Stimulated activated CD8-positive, alpha-beta memory T cell treated with anti-CD3 and anti-CD28 coated beads, Interleukin-12 subunit alpha, Interleukin-12 subunit beta, amount 100 ng/mL, for 1 hour (primary cell): ENCODE measurements around the gene KCNQ2.

Experiments
- DNase-seq: peaks from one replicate; pipeline ENCODE4 v3.0.0-alpha.2; 2020; ENCODE audit warnings: low read depth

The KCNQ2 gene

DNA sequence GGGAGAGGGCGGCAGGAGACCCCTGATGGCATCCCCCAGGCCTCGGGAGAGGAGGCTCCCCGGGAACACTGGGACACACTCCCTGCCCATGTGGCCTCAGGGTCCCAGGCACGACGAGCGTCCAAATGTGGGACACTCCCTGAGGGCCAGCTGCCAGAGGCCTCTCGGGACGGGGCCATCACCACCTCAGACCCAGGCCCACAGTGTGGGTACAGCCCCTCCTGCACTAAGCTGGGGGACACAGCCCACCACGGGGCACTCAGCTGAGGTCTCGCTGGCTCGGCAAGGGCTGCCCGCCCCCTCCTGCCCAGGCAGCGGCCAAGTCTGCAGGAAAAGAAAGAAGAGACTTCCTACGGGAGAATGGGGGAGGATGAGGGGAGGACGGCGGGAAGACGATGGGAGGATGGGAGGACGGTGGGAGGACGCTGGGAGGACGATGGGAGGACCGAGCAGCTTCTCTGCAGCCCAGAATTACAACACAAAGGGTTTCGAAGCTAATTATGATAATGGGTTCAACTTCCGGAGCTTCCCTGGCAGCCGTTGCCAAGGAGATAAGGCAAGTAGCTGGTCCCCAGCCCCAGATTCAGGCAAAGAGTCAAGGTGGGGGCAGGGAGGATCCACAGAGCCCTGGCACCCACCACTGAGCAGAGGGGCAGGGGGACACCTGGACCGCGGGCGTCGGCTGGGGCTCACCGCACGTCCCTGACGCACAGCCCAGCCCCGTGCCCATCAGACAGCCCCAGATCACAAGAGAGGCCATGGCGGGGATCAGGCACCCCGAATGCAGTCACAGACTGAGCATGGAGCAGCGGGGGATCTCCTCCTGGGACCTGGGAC lies 17.5 kb downstream of the KCNQ2 start:
- no peak for DNase-seq

DNA sequence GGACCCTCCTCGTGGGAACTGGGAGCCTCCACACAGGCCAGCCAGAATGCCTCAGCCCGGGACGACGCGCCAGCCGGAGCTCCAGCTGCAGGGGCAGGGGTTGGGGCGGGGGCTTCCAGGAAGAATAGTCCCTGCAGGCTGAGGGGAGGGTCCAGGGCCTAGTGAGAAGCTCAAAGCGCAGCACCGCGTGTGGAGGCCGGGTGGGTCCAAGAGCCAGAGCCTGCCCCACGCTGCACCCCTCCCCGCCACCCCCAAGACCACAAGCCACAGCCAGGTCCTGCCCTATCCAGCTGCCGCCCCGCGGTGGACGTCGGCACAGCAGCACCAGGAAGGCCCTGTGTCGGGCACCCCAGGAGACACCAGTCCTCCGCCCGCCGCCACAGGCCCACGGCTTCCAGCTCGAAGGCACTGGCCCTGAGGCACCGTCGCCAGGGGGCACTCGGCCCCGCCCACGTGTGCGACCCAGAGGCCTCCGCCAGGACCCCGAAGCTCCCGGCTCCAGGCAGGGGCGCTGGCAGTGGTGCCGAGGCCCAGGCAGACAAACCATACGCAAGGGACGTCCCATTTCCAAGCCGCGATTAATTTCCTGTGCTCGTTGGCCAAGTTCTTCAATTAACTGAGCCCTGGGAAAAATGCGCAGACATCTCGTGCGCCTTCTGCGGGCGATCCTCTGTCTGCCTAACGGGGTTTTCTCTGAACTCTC lies 19.5 kb downstream of the KCNQ2 start:
- DNase-seq = no peak

DNA sequence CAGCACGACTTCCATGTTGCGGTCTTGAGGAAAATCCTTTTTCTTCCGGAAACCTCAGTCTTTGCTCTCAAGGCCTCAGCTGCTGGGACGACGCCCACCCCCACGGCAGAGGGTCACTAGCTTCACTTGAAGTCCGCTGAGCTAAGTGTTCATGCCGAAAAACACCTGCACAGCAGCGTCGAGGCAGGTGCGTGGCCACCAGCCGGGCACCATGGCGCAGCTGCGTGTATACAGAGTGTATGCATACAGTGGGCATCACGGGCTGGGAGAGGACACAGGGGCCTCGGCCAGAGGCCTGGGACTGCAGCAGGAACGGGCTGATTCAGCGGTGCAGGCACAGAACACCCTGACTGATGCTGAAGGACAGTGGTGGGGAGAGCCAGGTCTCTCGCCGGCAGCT lies 20.1 kb downstream of the KCNQ2 start:
- no peak for DNase-seq

DNA sequence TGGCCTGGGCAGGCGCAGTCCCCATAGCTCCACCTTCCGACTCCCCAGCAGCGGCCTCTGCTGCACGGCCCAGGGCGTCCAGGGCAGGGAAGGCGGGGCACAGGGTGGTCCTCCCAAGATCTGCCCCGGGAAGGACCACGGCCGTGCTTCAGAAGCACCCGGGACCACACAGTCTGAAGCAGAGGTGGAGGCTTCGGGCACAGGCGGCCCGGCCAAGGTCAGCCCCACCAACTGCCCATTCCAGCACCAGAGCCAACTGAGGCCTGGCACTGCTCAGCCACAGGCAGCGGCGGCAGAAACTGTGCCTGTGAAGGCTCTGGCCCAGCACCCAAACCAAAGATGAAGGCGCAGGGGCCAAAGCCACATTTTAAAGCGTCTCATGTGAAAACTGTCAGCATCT lies 20.6 kb downstream of the KCNQ2 start:
- DNase-seq = no peak

DNA sequence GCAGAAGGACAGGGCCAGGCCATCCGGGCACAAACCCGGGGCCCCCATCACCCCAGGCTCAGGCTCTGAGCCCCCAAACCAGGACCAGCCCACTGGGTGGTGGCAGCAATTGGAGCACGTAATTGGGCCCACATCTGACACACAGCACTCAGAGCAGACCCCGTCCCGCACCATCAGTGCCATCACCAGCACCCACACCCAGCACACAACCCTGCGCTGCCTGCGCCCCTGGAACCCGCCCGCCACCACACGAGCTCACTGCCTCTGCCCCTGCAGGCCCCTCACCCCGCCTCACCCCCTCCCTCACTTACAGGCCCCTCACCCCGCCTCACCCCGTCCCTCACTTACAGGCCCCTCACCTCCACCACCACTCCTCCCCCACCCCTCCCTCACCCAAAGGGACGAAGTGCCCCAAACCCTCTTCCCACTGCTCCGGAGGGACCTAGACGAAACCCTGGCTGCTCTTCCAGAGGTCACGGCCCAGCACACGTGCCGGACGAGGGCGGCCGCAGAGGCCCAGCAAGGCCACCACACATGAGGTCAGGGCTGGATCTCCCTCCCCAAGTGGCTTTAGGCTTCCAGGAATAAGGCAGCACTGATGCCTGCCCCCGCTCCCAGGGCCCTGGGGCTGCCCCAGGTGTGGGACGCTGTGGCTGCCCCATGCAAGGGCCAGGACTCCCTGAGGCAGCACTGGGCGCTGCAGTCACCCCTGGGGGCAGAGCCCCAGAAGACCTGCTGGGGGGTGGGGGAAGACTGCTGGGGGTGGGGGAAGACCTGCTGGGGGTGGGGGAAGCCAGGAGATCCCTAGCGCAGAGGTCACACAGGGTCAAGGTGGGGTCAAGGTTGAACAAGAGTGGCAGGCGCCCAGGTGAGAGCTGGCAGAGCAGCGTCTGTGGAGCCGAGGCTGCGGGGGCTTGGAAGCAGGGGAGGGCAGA lies 22.4 kb downstream of the KCNQ2 start:
- no peak for DNase-seq

DNA sequence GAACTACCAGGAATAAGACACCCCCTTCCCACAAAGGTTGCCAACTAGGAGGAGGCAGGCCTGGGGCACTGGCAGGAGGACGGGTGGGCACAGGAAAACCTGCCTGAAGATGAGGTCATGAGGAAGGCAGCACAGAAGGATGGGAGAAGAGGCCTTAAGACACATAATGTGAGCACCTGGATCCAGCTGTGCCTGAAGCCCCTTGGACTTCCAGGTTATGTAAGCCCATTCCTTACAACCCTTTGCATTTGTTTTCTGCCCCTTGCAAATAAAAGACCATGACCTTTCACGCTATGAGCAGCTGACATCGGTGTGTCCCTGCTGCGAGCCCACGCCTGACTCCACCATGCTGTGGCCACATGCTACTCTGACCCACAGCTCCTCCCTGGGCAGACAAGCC lies 23.4 kb downstream of the KCNQ2 start:
- no peak for DNase-seq

DNA sequence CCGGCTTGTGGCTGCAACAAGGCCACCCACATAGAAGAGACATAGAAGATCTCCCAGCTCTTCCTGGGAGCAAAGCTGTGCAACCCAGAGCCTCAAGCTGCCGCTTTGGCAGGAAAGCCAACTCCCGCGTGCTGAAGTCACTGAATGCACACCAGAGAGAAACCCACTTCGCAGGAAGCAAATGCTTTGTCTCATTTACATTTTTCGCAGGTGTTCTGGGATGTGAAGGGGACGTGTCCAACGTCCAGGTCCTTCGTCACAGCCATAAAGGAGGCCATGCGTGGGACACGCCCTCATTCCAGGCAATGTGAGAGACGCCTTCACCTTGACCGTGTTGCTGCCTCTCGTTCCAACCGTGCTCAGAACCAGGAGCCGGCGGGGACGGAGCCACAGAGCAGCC lies 24.4 kb downstream of the KCNQ2 start:
- DNase-seq = no peak

DNA sequence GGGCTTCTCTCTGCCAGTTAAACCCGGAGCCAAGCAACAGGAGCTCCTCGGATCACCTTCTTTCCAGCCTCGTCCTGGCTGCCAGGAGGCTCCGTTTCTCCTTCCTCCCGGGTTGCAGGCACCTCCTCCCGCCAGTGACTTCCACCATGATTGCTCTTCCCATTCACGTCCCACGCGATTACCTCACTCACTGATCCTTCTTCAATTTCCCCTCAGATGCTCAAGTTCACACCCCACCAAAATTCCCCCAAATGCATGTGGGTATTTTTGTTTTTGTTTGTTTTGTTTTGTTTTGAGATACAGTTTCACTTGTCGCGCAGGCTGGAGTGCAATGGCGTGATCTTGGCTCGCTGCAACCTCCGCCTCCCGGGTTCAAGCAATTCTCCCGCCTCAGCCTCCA lies 25.1 kb downstream of the KCNQ2 start:
- DNase-seq = no peak

DNA sequence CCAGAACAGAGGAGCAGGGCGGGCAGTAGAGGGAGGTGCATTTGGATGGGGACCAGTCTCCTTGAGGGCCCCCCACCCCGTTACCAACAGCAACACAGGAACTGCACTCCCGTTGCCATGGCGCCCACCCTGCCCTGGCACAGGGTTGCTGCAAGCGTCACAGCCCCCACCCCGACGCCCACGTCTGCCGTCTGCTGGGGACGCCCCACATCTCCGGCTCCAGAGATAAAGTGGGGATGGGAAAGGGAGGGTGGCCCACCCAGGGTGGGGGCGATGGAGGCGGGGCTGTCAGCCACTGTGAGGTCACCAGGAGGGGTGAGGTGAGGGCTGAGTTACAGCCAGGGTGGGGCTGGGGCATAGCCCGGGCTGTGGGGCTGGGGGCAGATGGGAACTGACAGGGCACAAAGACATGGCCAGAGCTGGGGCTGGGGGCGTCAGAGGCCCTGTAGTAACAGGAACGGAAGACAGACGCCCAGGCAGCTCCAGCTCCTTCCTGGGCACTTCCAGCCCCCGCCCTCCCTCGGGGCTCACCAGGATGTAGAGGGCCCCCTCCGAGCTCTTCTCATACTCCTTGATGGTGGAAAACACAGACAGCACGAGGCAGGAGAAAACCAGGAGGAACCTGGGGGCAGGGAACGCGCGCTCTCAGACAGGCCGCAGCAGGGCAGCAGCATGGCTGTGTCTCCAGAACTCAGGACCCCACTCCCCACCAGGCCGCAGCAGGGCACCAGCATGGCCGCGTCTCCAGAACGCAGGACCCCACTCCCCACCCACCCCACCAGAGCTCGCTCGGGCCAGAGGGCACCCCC lies 26.0 kb downstream of the KCNQ2 start:
- DNase-seq = no peak

DNA sequence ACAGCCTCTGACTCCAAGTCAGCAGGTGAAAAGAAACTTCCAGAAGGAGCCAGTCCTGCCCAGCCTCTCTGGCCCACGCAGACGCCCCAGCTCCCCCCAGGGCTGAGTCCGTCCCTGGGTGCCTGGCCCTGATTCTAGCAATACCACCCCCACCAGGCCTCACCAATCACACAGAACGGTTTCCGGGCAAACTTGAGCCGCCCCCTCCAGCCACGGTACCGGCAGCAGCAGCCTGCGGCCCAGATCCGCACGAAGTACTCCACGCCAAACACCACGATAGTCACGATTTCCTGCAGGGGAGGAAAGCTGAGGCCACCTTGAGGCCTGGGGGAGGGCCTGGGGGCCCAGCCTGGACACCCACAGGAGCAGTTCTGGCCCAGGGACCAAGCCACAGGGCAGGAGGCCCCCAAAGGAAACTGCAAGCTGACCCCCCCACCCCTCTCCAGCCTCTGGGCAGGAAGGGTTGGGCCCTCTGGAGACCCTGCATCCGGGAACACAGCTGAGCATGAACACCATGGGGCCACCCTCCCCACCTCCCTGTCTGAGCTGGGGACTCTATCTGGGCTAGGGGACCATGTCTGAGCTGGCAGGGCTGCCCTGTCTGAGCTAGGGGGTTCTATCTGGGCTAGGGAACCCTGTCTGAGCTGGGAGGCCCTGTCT lies 27.2 kb downstream of the KCNQ2 start:
- DNase-seq = no peak

DNA sequence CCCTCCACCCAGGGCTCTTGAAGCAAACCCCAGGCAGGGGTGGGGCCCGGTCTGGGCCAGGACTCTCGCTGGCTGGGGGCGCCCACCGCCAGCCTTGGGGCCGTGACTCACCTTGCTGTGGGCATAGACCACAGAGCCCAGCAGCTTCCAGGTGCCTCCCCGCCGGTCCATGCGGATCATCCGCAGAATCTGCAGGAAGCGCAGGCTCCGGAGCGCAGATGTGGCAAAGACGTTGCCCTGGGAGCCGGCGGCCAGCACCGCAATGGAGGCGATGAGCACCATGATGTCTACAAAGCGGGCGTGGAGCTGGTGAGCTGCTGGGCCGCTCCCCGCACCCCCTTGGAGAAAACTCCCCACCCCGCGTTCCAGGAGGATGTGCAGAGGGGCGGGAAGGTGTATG lies 27.9 kb downstream of the KCNQ2 start:
- no peak for DNase-seq

DNA sequence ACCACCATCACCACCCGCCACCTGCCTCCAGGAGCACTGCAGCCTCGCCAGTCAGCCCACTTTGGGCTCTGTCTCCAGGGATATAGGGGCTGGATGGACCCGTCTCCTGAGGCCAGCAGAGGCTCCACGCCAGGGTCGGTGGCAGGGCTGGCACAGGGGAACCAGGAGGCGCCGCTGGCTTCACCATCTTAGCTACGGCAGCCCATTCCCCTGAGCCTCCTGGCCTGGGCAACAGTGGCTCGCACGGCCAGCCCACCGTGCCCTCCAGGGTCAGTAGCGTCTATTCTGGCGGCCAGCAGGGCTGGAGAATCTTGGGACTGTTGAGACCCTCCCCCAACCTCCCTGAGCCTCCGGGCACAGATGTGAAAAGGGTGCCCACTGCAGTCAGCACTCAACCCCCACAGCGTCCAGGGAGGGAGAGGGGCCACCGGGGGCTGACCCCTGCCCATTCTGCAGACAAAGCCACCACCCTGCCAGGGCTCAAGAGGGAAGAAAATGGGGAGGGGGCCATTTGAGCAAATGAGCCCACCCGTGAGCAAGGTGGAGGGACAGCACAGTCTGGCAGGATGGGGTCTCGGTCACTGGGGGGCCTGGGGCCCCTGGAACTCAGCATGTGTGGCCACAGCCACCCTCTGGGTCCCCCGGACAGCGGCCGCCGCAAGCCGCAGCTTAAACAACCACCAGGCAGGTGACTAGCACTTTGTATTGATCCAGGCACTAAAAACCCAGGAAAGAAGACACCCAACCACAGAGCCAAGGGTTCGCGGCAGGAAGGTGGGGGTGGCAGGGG lies 28.7 kb downstream of the KCNQ2 start:
- DNase-seq = no peak

DNA sequence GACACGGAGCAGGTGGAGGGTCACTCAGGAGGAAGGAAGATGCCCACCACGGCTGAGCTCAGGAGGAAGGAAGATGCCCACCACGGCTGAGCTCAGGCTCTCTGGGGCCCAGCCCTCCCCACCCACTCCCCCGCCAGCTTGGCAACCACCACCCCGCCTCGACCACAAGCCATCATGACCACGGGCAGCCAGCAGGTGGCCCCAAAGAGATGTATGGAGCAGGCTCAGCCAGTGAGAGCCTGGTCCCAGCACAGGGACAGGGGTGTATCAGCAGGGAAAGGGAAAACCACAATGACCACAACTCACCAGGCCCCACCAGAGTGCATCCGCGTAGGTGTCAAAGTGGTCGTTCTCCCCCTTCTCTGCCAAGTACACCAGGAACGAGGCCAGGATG lies 30.4 kb downstream of the KCNQ2 start:
- DNase-seq = peak; percentile 36

DNA sequence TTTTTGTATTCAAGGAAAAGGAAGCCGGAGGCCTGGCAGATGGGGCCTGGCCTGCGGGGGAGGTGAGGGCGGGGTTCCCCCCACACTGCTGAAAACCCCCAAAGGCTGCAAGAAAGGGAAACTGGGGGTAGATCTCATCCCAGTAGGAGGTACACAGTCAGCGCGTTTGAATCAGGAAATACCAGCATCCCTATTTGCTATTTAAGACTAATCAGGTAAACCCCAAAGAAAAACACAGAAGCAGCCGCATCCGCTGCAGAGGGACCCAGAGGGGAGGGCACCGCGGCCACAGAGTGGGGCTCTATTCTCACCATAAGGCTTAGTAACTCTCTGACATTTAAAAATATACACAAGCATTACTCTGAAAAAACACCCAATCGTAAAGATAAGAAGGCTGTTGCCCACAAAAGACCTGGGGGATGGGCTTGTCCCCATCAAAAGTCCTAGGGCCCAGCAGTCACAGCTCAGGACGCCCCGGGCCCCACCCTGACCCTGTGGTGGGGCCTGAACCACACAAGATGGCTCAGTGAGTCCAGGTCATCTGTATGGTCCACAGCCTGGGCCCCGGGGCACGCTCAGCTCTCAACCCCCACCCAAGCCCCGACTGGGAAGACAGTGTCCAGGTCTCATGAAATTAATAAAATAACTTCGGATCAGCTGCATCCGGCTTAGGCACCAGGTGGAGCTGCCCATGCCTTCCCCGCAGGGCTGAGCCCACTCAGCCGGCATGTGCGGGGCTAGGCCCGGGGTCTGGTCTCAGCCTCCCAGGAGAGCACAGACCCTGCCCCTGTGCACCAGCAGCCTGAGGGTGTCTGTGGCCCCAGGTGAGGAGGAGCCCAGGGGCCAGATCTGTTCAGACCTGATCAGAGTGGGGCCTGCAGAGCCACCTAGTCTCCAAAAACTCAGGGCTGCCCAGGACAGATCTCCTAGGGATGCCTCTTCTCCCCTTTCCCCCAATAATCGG lies 31.0 kb downstream of the KCNQ2 start:
- no peak for DNase-seq

DNA sequence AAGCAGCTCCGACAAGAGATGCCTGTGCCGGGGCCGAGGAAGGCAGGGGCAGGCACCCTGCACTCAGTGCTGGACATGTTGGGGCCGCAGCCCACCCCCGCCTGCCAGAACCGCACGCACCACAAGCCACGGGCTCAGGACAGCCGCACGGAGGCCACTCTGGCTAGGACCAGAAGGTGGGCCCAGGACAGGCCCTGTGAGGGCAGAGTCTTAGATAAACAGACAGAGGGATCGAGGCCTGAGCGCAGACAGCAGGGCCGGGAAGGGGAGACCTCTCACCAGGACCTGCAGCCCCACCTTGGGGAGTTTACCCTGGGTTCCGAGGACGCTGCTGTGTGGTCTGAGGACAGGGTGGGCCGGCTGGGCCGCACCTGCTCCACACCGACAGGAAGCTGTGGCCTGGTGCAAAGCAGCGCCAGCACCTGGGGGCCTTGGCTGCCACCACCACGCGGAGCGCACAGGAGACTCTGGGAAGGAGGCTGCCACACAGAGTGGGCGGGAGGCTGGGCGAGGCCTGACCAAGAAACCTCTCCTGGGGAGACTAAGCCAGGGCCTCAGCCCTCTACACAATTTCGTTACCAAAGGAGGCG lies 32.0 kb downstream of the KCNQ2 start:
- no peak for DNase-seq

DNA sequence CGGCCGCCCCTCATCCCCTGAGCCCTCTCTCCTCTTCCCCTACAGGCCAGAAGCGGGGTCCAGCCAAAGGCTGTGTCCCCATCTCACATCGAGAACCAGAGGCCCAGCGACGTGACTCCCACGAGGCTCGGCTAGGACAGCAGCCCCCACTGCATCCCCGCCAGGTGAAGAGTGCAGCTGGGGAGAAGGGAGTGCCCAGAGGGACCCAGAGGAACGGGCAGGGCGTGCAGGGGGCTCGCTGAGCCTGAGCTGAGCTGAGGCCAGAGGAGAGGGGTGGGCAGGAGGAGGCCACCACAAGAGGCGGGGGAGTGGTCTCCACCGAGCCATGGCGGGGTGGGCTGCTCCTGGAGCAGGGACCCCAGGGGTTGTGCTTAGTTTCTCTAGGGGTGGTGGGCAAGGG lies 32.6 kb downstream of the KCNQ2 start:
- no peak for DNase-seq

DNA sequence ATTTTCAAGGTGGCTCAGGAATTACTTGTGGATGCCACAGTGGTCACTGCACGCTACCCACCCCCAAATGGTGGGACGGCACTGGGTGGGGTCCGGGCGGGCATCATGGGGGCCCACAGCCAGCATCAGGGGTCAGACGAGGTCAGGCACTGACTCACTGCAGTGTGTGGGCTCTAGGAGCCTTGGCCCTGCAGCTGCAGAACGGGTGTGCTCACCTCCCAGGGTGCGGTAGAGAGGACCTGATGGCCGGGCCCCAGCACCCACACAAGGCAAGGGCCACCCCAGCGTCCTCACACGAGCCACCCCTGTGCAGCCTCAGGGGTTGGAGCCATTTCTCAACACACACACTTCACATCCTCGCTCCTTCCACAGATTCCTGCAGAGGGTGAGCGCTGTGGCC lies 34.3 kb downstream of the KCNQ2 start:
- no peak for DNase-seq

DNA sequence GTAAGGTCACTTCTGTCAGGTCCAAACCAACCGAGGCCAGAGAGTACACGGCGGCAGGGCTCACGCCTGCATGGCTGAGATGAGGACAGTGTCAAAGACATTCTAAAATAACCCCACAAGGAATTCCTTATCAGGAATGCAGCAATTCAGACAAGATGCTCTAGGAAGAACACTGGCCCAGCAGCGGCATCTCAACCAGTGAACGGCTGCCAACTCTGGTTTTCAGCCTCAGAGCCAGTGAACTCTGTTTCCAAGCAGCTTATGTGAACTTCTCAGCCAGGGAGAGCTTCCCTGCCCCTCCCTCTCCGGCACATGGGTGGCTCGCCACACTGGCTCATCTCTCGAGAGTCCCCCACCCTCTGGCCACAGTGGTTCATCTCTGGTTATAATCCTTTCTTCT lies 36.9 kb downstream of the KCNQ2 start:
- no peak for DNase-seq
